ENCODE data around the gene EPHB1.

DNA sequence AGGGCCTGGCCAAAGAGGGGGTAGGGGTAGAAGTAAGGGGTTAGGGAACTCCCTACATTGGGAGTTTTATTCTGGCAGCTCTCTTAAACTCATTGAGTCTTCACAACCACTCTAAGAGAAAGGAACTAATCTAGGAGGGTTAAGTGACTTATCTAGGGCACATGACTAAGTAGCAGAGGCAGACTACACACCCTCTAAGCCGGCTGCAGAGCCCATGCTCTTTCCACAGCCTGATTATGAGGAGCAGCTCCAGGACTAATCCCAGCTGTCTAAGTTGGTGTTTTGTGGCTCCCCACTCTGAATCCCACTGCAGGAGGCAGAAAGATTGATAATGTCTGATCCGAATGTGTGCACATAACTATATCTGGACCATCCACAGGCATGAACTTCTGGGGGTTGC is 374.6 kb downstream of the EPHB1 start:
- TF ChIP-seq POLR2A (IDR thresholded peaks at IDR 0.05), result no peak
- TF ChIP-seq, protein P1, sequence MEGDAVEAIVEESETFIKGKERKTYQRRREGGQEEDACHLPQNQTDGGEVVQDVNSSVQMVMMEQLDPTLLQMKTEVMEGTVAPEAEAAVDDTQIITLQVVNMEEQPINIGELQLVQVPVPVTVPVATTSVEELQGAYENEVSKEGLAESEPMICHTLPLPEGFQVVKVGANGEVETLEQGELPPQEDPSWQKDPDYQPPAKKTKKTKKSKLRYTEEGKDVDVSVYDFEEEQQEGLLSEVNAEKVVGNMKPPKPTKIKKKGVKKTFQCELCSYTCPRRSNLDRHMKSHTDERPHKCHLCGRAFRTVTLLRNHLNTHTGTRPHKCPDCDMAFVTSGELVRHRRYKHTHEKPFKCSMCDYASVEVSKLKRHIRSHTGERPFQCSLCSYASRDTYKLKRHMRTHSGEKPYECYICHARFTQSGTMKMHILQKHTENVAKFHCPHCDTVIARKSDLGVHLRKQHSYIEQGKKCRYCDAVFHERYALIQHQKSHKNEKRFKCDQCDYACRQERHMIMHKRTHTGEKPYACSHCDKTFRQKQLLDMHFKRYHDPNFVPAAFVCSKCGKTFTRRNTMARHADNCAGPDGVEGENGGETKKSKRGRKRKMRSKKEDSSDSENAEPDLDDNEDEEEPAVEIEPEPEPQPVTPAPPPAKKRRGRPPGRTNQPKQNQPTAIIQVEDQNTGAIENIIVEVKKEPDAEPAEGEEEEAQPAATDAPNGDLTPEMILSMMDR (IDR thresholded peaks at IDR 0.05), result no peak
